HepG2 (cell line): Measurements from ENCODE around the gene ABHD12. TPM values are rescaled to one million over a fixed set of nuclear protein-coding genes. Genes with fewer than 3 reads are reported as not detected.

Source experiments
- CBX1 ChIP-seq: IDR thresholded peaks from one replicate; pipeline ENCODE4 v1.6.1; 2016; ENCODE audit warnings: antibody characterized with exemption, low read depth
- CTCF ChIP-seq: sonication (generic); formaldehyde crosslinking; IDR thresholded peaks from 2 replicates; pipeline ENCODE4 v1.5.0; 2020; ENCODE audit warnings: mild to moderate bottlenecking, missing genetic modification reagents, moderate library complexity
- EEA1 ChIP-seq: sonication (generic); formaldehyde crosslinking; IDR thresholded peaks from 2 replicates; pipeline ENCODE4 v1.5.1; 2020; ENCODE audit warnings: mild to moderate bottlenecking, missing genetic modification reagents, borderline replicate concordance
- FOXA3 ChIP-seq: IDR thresholded peaks from 2 replicates; pipeline ENCODE4 v1.6.1; 2016; ENCODE audit warnings: missing genetic modification reagents, missing compliant biosample characterization
- FUBP1 ChIP-seq: sonication (generic); formaldehyde crosslinking; IDR thresholded peaks from 2 replicates; pipeline ENCODE4 v1.5.1; 2020; ENCODE audit warnings: missing genetic modification reagents, mild to moderate bottlenecking, borderline replicate concordance
- HNF1A ChIP-seq, 2 experiments: sonication (generic) in 1 of 2; formaldehyde crosslinking in 1 of 2; IDR thresholded peaks; 2 replicates each; pipeline versions ENCODE4 v1.4.0 to v1.6.1; 2016 to 2020; ENCODE audit warnings: borderline replicate concordance in 1 of 2, low read depth in 1 of 2, mild to moderate bottlenecking in 1 of 2, missing genetic modification reagents in 1 of 2
- KLF9 ChIP-seq: IDR thresholded peaks from 2 replicates; pipeline ENCODE4 v1.6.1; 2016; ENCODE audit warnings: low read depth
- KMT2A ChIP-seq: sonication (generic); formaldehyde crosslinking; IDR thresholded peaks from 2 replicates; pipeline ENCODE4 v1.4.0; 2020; ENCODE audit warnings: missing genetic modification reagents
- MTA1 ChIP-seq: sonication (generic); formaldehyde crosslinking; IDR thresholded peaks from 2 replicates; pipeline ENCODE4 v1.4.0; 2020; ENCODE audit warnings: missing genetic modification reagents, mild to moderate bottlenecking, borderline replicate concordance
- PAXIP1 ChIP-seq: sonication (generic); formaldehyde crosslinking; conservative IDR thresholded peaks from 2 replicates; pipeline ENCODE4 v1.4.0; 2020; ENCODE audit warnings: mild to moderate bottlenecking, missing genetic modification reagents, moderate library complexity
- PHF21A ChIP-seq: sonication (generic); formaldehyde crosslinking; IDR thresholded peaks from 2 replicates; pipeline ENCODE4 v1.5.0; 2020; ENCODE audit warnings: mild to moderate bottlenecking, missing genetic modification reagents
- SMAD1 ChIP-seq: sonication (generic); formaldehyde crosslinking; IDR thresholded peaks from 2 replicates; pipeline ENCODE4 v1.4.0; 2020; ENCODE audit warnings: missing genetic modification reagents, low read depth, mild to moderate bottlenecking, borderline replicate concordance
- SP4 ChIP-seq: sonication (generic); formaldehyde crosslinking; IDR thresholded peaks from 2 replicates; pipeline ENCODE4 v1.8.1; 2023; ENCODE audit warnings: mild to moderate bottlenecking, missing genetic modification reagents
- SSRP1 ChIP-seq: IDR thresholded peaks from 2 replicates; pipeline ENCODE4 v1.6.1; 2016; ENCODE audit warnings: control low read depth
- ZBTB38 ChIP-seq: sonication (generic); formaldehyde crosslinking; IDR thresholded peaks from 2 replicates; pipeline ENCODE4 v1.5.1; 2020; ENCODE audit warnings: mild to moderate bottlenecking, missing genetic modification reagents
- ZNF552 ChIP-seq: sonication (generic); formaldehyde crosslinking; IDR thresholded peaks from 2 replicates; pipeline ENCODE4 v1.9.0; 2022; ENCODE audit warnings: missing genetic modification reagents, mild to moderate bottlenecking, borderline replicate concordance
- ZNF83 ChIP-seq: sonication (generic); formaldehyde crosslinking; IDR thresholded peaks from 2 replicates; pipeline ENCODE4 v1.4.0; 2020; ENCODE audit warnings: missing genetic modification reagents, mild to moderate bottlenecking, borderline replicate concordance
- ZNF883 ChIP-seq: sonication (generic); formaldehyde crosslinking; IDR thresholded peaks from 2 replicates; pipeline ENCODE4 v1.5.1; 2020; ENCODE audit warnings: mild to moderate bottlenecking, missing genetic modification reagents; ENCODE audit errors: not compliant biosample characterization
- polyA plus RNA-seq, 8 experiments: library from polyadenylated mRNA; depleted of rRNA in 3 of 8; stranded (reverse) in 7 of 8; unstranded in 1 of 8; fragments of >200 nt; fragmentation: Illumina TruSeq in 4 of 8; extraction: Trizol in 4 of 8; gene quantifications; 2 replicates each; pipeline versions ENCODE4 v1.2.1 to v1.2.3, GENCODE V29; 2011 to 2016; ENCODE audit warnings: low read depth in 4 of 8, missing spikeins in 1 of 8, mixed read lengths in 1 of 8; ENCODE audit not compliant: insufficient read depth in 1 of 8
- total RNA-seq, 5 experiments: library from RNA; depleted of rRNA; stranded (reverse); fragments of >200 nt; fragmentation: Illumina TruSeq; extraction: Trizol; gene quantifications; 2 replicates each; pipeline ENCODE4 v1.2.3, GENCODE V29; 2016; ENCODE audit warnings: low read depth in 1 of 5

The ABHD12 gene
- total and polyA plus RNA-seq, 2 of the 13 experiments (the other 11 are each of a cell fraction or from before 2014, with no cell fraction given) = 23.5 to 72.1 TPM

GRCh38 chr20:25339608-25340007 lies 51.0 kb downstream of the ABHD12 start (continued):
- TF ChIP-seq HNF1A (IDR thresholded peaks at IDR 0.05; ENCODE audit: low read depth) (no peak), HNF1A (CRISPR knock-in tag; IDR thresholded peaks at IDR 0.05; ENCODE audit: borderline replicate concordance) (peak; percentile 67; the same call in 1 of the 2 replicates), ZNF83 (CRISPR knock-in tag) (no peak), ZNF552 (CRISPR knock-in tag) (no peak), PHF21A (CRISPR knock-in tag) (0 out of 2 replicates have a peak, but pooled peaks have one; percentile 21), ZBTB38 (CRISPR knock-in tag) (peak; percentile 97), SP4 (CRISPR knock-in tag) (peak; percentile 50; the same call in 1 of the 2 replicates), ZNF883 (CRISPR knock-in tag) (no peak), KMT2A (0 out of 2 replicates have a peak, but pooled peaks have one; percentile 43), SSRP1 (no peak), FOXA3 (CRISPR knock-in tag) (0 out of 2 replicates have a peak, but pooled peaks have one; percentile 6), CBX1 (no peak), SMAD1 (CRISPR knock-in tag) (no peak), FUBP1 (CRISPR knock-in tag) (no peak), EEA1 (CRISPR knock-in tag) (no peak), MTA1 (CRISPR knock-in tag) (0 out of 2 replicates have a peak, but pooled peaks have one; percentile 72), PAXIP1 (CRISPR knock-in tag) (peak; percentile 62; the same call in 1 of the 2 replicates), KLF9 (CRISPR knock-in tag) (no peak; the same call in 1 of the 2 replicates), CTCF (CRISPR knock-in tag) (peak; percentile 16)
